ENCODE results near the gene MAGEA2B.
"Not testable (repeated sequence)": the region's sequence is repeated elsewhere in the genome, so short reads cannot be mapped to it uniquely, and the experiment has no call there.

DNA sequence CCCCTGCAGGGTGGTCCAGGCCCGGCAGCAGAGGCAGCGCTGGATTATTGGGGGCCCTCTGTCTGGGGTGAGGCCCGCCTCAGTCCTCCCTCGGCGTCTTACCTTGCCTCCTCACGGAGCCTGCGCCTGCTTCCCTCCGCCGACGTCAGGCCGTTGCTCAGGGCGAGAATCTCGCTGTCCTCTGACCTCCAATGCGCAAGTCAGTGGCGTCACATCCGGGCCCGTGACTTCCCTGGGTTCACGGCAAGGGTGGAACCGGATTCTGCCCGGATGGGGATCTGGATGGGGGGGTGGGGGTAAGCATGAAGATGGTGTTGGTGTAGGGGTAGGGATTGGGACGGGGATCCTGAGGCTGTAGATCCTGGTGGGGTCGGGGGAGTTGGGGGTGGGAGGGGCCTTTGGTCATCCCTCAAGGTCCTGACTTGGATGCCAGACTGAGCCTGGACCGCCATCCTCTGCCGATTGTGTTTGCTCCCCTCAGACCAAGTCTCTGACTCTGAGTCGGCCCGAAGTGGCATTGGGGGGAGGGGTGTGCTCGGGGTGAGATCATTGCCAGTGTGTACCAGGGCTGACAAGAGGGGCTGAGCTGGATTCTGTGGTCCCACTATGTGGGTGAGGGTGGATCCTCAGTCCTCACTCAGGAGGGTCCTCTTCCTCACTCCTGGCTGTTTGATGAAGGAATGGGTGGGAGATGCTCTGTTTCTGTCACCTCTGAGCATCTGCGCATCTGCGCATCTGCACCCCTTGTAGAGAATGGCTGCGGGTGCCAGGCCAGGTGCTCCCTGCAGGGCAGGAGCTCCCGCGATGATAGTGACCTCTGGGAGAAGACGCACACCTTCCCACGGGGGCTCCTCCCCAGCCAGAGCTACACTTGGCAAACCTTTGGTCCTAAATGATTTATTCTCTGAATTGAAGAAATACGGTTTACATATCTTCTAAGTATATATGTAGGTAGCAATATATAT lies 39.5 kb downstream of the MAGEA2B start, which contains the start of gene MAGEA2:
- TF ChIP-seq, protein P1, sequence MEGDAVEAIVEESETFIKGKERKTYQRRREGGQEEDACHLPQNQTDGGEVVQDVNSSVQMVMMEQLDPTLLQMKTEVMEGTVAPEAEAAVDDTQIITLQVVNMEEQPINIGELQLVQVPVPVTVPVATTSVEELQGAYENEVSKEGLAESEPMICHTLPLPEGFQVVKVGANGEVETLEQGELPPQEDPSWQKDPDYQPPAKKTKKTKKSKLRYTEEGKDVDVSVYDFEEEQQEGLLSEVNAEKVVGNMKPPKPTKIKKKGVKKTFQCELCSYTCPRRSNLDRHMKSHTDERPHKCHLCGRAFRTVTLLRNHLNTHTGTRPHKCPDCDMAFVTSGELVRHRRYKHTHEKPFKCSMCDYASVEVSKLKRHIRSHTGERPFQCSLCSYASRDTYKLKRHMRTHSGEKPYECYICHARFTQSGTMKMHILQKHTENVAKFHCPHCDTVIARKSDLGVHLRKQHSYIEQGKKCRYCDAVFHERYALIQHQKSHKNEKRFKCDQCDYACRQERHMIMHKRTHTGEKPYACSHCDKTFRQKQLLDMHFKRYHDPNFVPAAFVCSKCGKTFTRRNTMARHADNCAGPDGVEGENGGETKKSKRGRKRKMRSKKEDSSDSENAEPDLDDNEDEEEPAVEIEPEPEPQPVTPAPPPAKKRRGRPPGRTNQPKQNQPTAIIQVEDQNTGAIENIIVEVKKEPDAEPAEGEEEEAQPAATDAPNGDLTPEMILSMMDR (IDR thresholded peaks at IDR 0.05), result not testable (repeated sequence)
- not testable (repeated sequence) for TF ChIP-seq POLR2A, POLR2AphosphoS5, EP300 (IDR thresholded peaks at IDR 0.05)

All from upper lobe of left lung (tissue), 4 donors.